Suprapubic skin (tissue), 4 donors: ENCODE measurements around the gene LPAR3.

Source experiments
- EP300 ChIP-seq: sonication (generic); formaldehyde crosslinking; IDR thresholded peaks from one replicate; pipeline ENCODE4 v1.6.1; 2017; ENCODE audit warnings: antibody characterized with exemption
- POLR2AphosphoS5 ChIP-seq, 3 donors: sonication (generic); formaldehyde crosslinking; IDR thresholded peaks; one replicate each; pipeline ENCODE4 v1.6.1; 2017; ENCODE audit warnings: antibody characterized with exemption in 3 of 3
- TF ChIP-seq, protein P1 (sequence below), 2 donors: fragments of 200-600 bp in 1 of 2; fragments of 450-650 bp in 1 of 2; sonication (generic) in 1 of 2; IDR thresholded peaks; one replicate each; pipeline ENCODE4 v1.5.1; 2016 to 2019; ENCODE audit warnings: antibody characterized with exemption in 2 of 2, mild to moderate bottlenecking in 1 of 2, moderate library complexity in 1 of 2

DNA sequence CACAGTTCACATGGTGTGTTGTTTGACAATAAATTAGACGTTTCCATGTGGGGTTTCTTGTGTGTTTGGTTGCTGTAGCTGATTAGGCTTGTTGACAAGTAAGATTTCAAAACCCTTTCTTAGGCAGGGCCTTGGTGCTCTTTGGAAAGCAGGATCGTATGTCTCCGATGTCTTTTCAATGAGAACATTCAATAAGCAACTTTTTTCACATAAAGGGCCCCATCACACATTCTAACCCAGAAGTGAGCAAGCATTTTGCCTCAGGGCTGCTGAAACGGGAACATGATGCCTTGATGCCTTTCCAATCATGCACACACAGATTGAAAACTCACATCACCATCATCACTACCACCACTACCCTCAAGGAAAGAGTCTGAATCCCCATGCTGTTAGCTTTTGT, 33.1 kb downstream of the LPAR3 start:
- TF ChIP-seq, protein P1, sequence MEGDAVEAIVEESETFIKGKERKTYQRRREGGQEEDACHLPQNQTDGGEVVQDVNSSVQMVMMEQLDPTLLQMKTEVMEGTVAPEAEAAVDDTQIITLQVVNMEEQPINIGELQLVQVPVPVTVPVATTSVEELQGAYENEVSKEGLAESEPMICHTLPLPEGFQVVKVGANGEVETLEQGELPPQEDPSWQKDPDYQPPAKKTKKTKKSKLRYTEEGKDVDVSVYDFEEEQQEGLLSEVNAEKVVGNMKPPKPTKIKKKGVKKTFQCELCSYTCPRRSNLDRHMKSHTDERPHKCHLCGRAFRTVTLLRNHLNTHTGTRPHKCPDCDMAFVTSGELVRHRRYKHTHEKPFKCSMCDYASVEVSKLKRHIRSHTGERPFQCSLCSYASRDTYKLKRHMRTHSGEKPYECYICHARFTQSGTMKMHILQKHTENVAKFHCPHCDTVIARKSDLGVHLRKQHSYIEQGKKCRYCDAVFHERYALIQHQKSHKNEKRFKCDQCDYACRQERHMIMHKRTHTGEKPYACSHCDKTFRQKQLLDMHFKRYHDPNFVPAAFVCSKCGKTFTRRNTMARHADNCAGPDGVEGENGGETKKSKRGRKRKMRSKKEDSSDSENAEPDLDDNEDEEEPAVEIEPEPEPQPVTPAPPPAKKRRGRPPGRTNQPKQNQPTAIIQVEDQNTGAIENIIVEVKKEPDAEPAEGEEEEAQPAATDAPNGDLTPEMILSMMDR (IDR thresholded peaks at IDR 0.05): no peak
- no peak for TF ChIP-seq EP300
- TF ChIP-seq POLR2AphosphoS5 (IDR thresholded peaks at IDR 0.05): no peak
